IMR-90 (cell line): ENCODE data around the gene MCF2L. TPM values are rescaled to one million over a fixed set of nuclear protein-coding genes. Genes with fewer than 3 reads are reported as not detected.
A peak's percentile ranks its signal among the peaks of the same experiment; 100 is the strongest.

ENCODE experiments used
- ATAC-seq: fragments of 200-7000 bp; cut with Tn5 transposase; 2 replicates; pipeline ENCODE4 v1.9.1; 2020; ENCODE audit warnings: low read depth, mild to moderate bottlenecking, moderate library complexity
- BruUV-seq: library from RNA; stranded (reverse); fragments of 400-500 nt; replicated peaks from 2 replicates; lab custom pipeline; 2021; lab: Mats Ljungman, UMichigan
- CTCF ChIA-PET: fragments of 300-600 bp; formaldehyde crosslinking; extraction: SDS; loops from one replicate; lab custom pipeline; 2021; ENCODE audit warnings: antibody characterized with exemption; lab: Yijun Ruan, JAX
- POLR2A ChIA-PET: fragments of 300-600 bp; sonication (Branson Sonifier 250); formaldehyde crosslinking; loops from one replicate; lab custom pipeline; 2022; ENCODE audit warnings: antibody characterized with exemption; ENCODE audit not compliant: unreplicated experiment; lab: Charles Lee
- DNase-seq: peaks from one replicate; pipeline ENCODE4 v3.0.0; 2013
- H2AFZ ChIP-seq: replicated peaks from 2 replicates; pipeline ENCODE3; 2013; ENCODE audit warnings: low read length, mild to moderate bottlenecking; ENCODE audit not compliant: poor library complexity
- H2AK5ac ChIP-seq: 2 replicates; pipeline ENCODE4 v1.6.1; 2013; ENCODE audit warnings: low read depth, low read length, inconsistent platforms
- H2AK9ac ChIP-seq: replicated peaks from 2 replicates; pipeline ENCODE3; 2013; ENCODE audit warnings: mild to moderate bottlenecking, low read depth, low read length, moderate library complexity; ENCODE audit not compliant: poor library complexity
- H2BK120ac ChIP-seq: 2 replicates; pipeline ENCODE4 v1.6.1; 2013; ENCODE audit warnings: low read depth, low read length, inconsistent platforms
- H2BK15ac ChIP-seq: 3 replicates; pipeline ENCODE4 v1.6.1; 2013; ENCODE audit warnings: low read depth, low read length, inconsistent platforms
- H2BK20ac ChIP-seq: 2 replicates; pipeline ENCODE4 v1.6.1; 2013; ENCODE audit warnings: low read depth, mild to moderate bottlenecking, inconsistent platforms, low read length, moderate library complexity
- H2BK5ac ChIP-seq: 2 replicates; pipeline ENCODE4 v1.6.1; 2013; ENCODE audit warnings: mild to moderate bottlenecking, low read depth, low read length, inconsistent platforms; ENCODE audit not compliant: poor library complexity, severe bottlenecking
- H3K14ac ChIP-seq: replicated peaks from 2 replicates; pipeline ENCODE4 v1.6.1; 2013; ENCODE audit warnings: low read depth, low read length, inconsistent platforms
- H3K18ac ChIP-seq: 2 replicates; pipeline ENCODE4 v1.6.1; 2013; ENCODE audit warnings: low read depth, low read length, control low read depth
- H3K23ac ChIP-seq: 2 replicates; pipeline ENCODE4 v1.6.1; 2013; ENCODE audit warnings: low read depth, low read length, inconsistent platforms
- H3K27ac ChIP-seq: 2 replicates; pipeline ENCODE4 v1.5.1; 2013; ENCODE audit warnings: mild to moderate bottlenecking, control low read depth, low read length; ENCODE audit not compliant: insufficient read depth
- H3K27me3 ChIP-seq: 2 replicates; pipeline ENCODE4 v1.6.1; 2013; ENCODE audit warnings: low read length; ENCODE audit not compliant: control insufficient read depth, insufficient read depth
- H3K36me3 ChIP-seq: 2 replicates; pipeline ENCODE4 v1.6.1; 2013; ENCODE audit warnings: low read length, mixed read lengths; ENCODE audit not compliant: control insufficient read depth, insufficient read depth
- H3K4ac ChIP-seq: 2 replicates; pipeline ENCODE4 v1.6.1; 2013; ENCODE audit warnings: low read depth, low read length, inconsistent platforms
- H3K4me1 ChIP-seq: 2 replicates; pipeline ENCODE4 v1.6.1; 2013; ENCODE audit warnings: low read length, mixed read lengths; ENCODE audit not compliant: control insufficient read depth, insufficient read depth
- H3K4me2 ChIP-seq: 2 replicates; pipeline ENCODE4 v1.6.1; 2013; ENCODE audit warnings: low read depth, mild to moderate bottlenecking, control low read depth, low read length, moderate library complexity
- H3K4me3 ChIP-seq: 2 replicates; pipeline ENCODE4 v1.5.1; 2013; ENCODE audit warnings: low read depth, mild to moderate bottlenecking, control low read depth, low read length, moderate library complexity; ENCODE audit not compliant: insufficient read depth
- H3K56ac ChIP-seq: 2 replicates; pipeline ENCODE4 v1.6.1; 2013; ENCODE audit warnings: low read length, inconsistent platforms; ENCODE audit not compliant: insufficient read depth; ENCODE audit errors: extremely low read depth
- H3K79me1 ChIP-seq, 2 experiments: 2 replicates each; pipeline ENCODE4 v1.6.1; 2013; ENCODE audit warnings: low read length in 2 of 2, inconsistent platforms in 1 of 2, low read depth in 1 of 2
- H3K9ac ChIP-seq: 2 replicates; pipeline ENCODE4 v1.6.1; 2013; ENCODE audit warnings: low read depth, low read length, control low read depth
- H3K9me1 ChIP-seq: 2 replicates; pipeline ENCODE4 v1.6.1; 2013; ENCODE audit warnings: low read length, inconsistent platforms; ENCODE audit not compliant: insufficient read depth
- H3K9me3 ChIP-seq: 2 replicates; pipeline ENCODE4 v1.6.1; 2013; ENCODE audit warnings: low read length; ENCODE audit not compliant: control insufficient read depth, insufficient read depth
- H4K20me1 ChIP-seq: 2 replicates; pipeline ENCODE4 v1.6.1; 2013; ENCODE audit warnings: low read length, inconsistent platforms; ENCODE audit not compliant: insufficient read depth
- H4K5ac ChIP-seq: 2 replicates; pipeline ENCODE4 v1.6.1; 2013; ENCODE audit warnings: mild to moderate bottlenecking, low read depth, low read length, control low read depth
- H4K8ac ChIP-seq, 2 experiments: 2 replicates each; pipeline ENCODE4 v1.6.1; 2013; ENCODE audit warnings: low read depth in 2 of 2, low read length in 2 of 2, control low read depth in 1 of 2, inconsistent platforms in 1 of 2
- H4K91ac ChIP-seq: 2 replicates; pipeline ENCODE4 v1.6.1; 2013; ENCODE audit warnings: low read depth, low read length, inconsistent platforms; ENCODE audit not compliant: insufficient read depth
- BHLHE40 ChIP-seq: fragments of 150-350 bp; IDR thresholded peaks from 2 replicates; pipeline ENCODE4 v1.6.1; 2016; ENCODE audit warnings: mild to moderate bottlenecking, low read depth, low read length
- CEBPB ChIP-seq: IDR thresholded peaks from 2 replicates; pipeline ENCODE4 v1.6.1; 2012; ENCODE audit warnings: low read depth, low read length, improper control_type of control experiment
- CHD1 ChIP-seq: IDR thresholded peaks from 2 replicates; pipeline ENCODE4 v1.6.1; 2012; ENCODE audit warnings: low read depth, low read length, improper control_type of control experiment
- ELK1 ChIP-seq: fragments of 150-350 bp; IDR thresholded peaks from 2 replicates; pipeline ENCODE4 v1.6.1; 2016; ENCODE audit warnings: low read depth, mild to moderate bottlenecking, low read length, moderate library complexity, borderline replicate concordance
- FOS ChIP-seq: fragments of 150-350 bp; IDR thresholded peaks from 2 replicates; pipeline ENCODE4 v1.6.1; 2016; ENCODE audit warnings: low read depth, low read length
- MAFK ChIP-seq: IDR thresholded peaks from 2 replicates; pipeline ENCODE4 v1.6.1; 2012; ENCODE audit warnings: low read depth, low read length, improper control_type of control experiment
- MAZ ChIP-seq: IDR thresholded peaks from 2 replicates; pipeline ENCODE4 v1.6.1; 2012; ENCODE audit warnings: low read depth, mild to moderate bottlenecking, low read length, improper control_type of control experiment, moderate library complexity, borderline replicate concordance
- MXI1 ChIP-seq: IDR thresholded peaks from 2 replicates; pipeline ENCODE4 v1.6.1; 2012; ENCODE audit warnings: low read depth, mild to moderate bottlenecking, low read length, moderate library complexity, borderline replicate concordance
- NFE2L2 ChIP-seq: fragments of 150-350 bp; IDR thresholded peaks from 2 replicates; pipeline ENCODE4 v1.6.1; 2016; ENCODE audit warnings: low read depth, mild to moderate bottlenecking, low read length
- POLR2A ChIP-seq: IDR thresholded peaks from 2 replicates; pipeline ENCODE4 v1.6.1; 2012; ENCODE audit warnings: mild to moderate bottlenecking, low read depth, low read length
- RAD21 ChIP-seq: IDR thresholded peaks from 2 replicates; pipeline ENCODE4 v1.6.1; 2012; ENCODE audit warnings: low read length, improper control_type of control experiment
- RCOR1 ChIP-seq: IDR thresholded peaks from 2 replicates; pipeline ENCODE4 v1.6.1; 2012; ENCODE audit warnings: mild to moderate bottlenecking, low read length, improper control_type of control experiment; ENCODE audit not compliant: insufficient replicate concordance
- RFX5 ChIP-seq: IDR thresholded peaks from 2 replicates; pipeline ENCODE4 v1.8.0; 2012; ENCODE audit warnings: low read depth, mild to moderate bottlenecking, low read length, moderate library complexity
- SMC3 ChIP-seq: fragments of 150-350 bp; IDR thresholded peaks from 2 replicates; pipeline ENCODE4 v1.6.1; 2016; ENCODE audit warnings: low read depth, mild to moderate bottlenecking, antibody characterized with exemption, low read length, moderate library complexity
- USF2 ChIP-seq: fragments of 150-350 bp; IDR thresholded peaks from 2 replicates; pipeline ENCODE4 v1.6.1; 2017; ENCODE audit warnings: mild to moderate bottlenecking, antibody characterized with exemption, low read length, low read depth
- WGBS, 2 experiments: methylation state at CpG; one replicate each; pipeline versions ENCODE4 v1.1.5 to v1.1.7; 2013; ENCODE audit warnings: missing lambda C conversion rate in 2 of 2; ENCODE audit not compliant: insufficient read length in 1 of 2; ENCODE audit errors: extremely low coverage in 2 of 2; 5-methylcytosine and 5-hydroxymethylcytosine counted together
- dilution Hi-C: fragments of 300-500 bp; cut with HindIII; formaldehyde crosslinking; loops from one replicate; pipeline ENCODE4 v1.14.3; 2018; ENCODE audit warnings: low sequenced_read_pairs; ENCODE audit not compliant: unreplicated experiment
- in situ Hi-C: fragments of 300-500 bp; cut with MboI; formaldehyde crosslinking; loops from 3 replicates; pipeline ENCODE4 v1.14.3; 2019; ENCODE audit warnings: low sequenced_read_pairs, inconsistent platforms, mixed read lengths
- intact Hi-C: fragments of 100-400 bp; cut with micrococcal nuclease; formaldehyde crosslinking; loops from 2 replicates; pipeline ENCODE4 v1.10.0; 2022
- polyA plus RNA-seq, 3 experiments: library from polyadenylated mRNA; depleted of rRNA; stranded (reverse); fragments of >200 nt; gene quantifications; 2 replicates each; pipeline ENCODE4 v1.2.3, GENCODE V29; 2012; ENCODE audit warnings: low replicate concordance in 1 of 3
- total RNA-seq: library from RNA; depleted of rRNA; stranded (reverse); fragments of >200 nt; gene quantifications from 2 replicates; pipeline ENCODE4 v1.2.3, GENCODE V29; 2012

Gene MCF2L
- total and polyA plus RNA-seq, 2 of the 4 experiments (the other 2 are of a cell fraction) = 0.18 TPM; not detected in 1

GRCh38 chr13:113116206-113116800 is 147.3 kb downstream of the MCF2L start (continued):
- TF ChIP-seq USF2 = no peak
- TF ChIP-seq MXI1 = no peak
- no peak for TF ChIP-seq CEBPB
- no peak for TF ChIP-seq MAFK

GRCh38 chr13:113116871-113117271 is 147.9 kb downstream of the MCF2L start:
- H3K4me2 ChIP-seq = no peak overlapping the region
- ATAC-seq (no peak), DNase-seq (no peak)
- H4K20me1 ChIP-seq = no peaks in the 10 kb centered on the region
- CTCF ChIA-PET = no interaction called here
- peaks cover 4% of the 10 kb centered on the region; the same call in 1 of the 2 replicates for H3K9me1 ChIP-seq
- dilution Hi-C loops (no loop called here), intact Hi-C loops (no loop called here), in situ Hi-C loops (no loop called here)
- H3K14ac ChIP-seq = no peak overlapping the region
- WGBS, 2 experiments = 94% methylated on average over 2 of the region's 10 CpGs; no CpG with 5 or more reads in 1 of the 2 experiments
- POLR2A ChIA-PET = no interaction called here
- no TSS peak for BruUV-seq
- no peaks in the 10 kb centered on the region; the same call in 1 of the 2 replicates for H3K9me3 ChIP-seq
- H4K91ac ChIP-seq = peak overlapping the region; percentile 72; the same call in 1 of the 2 replicates
- H2AK5ac ChIP-seq = peak overlapping the region; percentile 5; the same call in 1 of the 2 replicates
- peaks cover 10% of the 10 kb centered on the region for H3K27me3 ChIP-seq
- H2BK15ac ChIP-seq = no peak overlapping the region; the same call in 2 of the 3 replicates
- H3K79me1 ChIP-seq = no peaks in the 10 kb centered on the region
- H3K56ac ChIP-seq = no peak overlapping the region
- H3K4me3 ChIP-seq = no peak overlapping the region
- H2BK5ac ChIP-seq = no peak overlapping the region
- H2AK9ac ChIP-seq = no peak overlapping the region
- H3K18ac ChIP-seq = no peak overlapping the region
- no peak overlapping the region for H3K9ac ChIP-seq
- H4K5ac ChIP-seq = no peak overlapping the region
- H3K4ac ChIP-seq = no peak overlapping the region; the same call in 1 of the 2 replicates
- peaks cover 3% of the 10 kb centered on the region; the same call in 1 of the 2 replicates for H3K4me1 ChIP-seq
- H3K23ac ChIP-seq = no peak overlapping the region
- H4K8ac ChIP-seq = no peak overlapping the region
- no peak overlapping the region for H2AFZ ChIP-seq
- H2BK120ac ChIP-seq = no peak overlapping the region
- H3K27ac ChIP-seq = no peak overlapping the region
- no peaks in the 10 kb centered on the region for H3K36me3 ChIP-seq
- H2BK20ac ChIP-seq = 0 out of 2 replicates have a peak overlapping the region, but pooled peaks have one; percentile 14
- TF ChIP-seq FOS (no peak), BHLHE40 (no peak), NFE2L2 (no peak), MAZ (no peak), CHD1 (no peak), RCOR1 (no peak), SMC3 (no peak), CEBPB (no peak), MAFK (no peak), MXI1 (no peak), POLR2A (no peak), ELK1 (no peak), RFX5 (no peak), RAD21 (no peak)
